ENCODE measurements around the gene PTPN4.
"Not testable (repeated sequence)": the region's sequence is repeated elsewhere in the genome, so short reads cannot be mapped to it uniquely, and the experiment has no call there.

Gene PTPN4

GRCh38 chr2:119800376-119800902 is 40.7 kb downstream of the PTPN4 start:
- peaks cover 12% of the 10 kb centered on the region for H3K36me3 Mint-ChIP-seq (ENCODE audit: low read depth)
- H3K9me3 Mint-ChIP-seq = peaks cover 10% of the 10 kb centered on the region
- H3K27ac Mint-ChIP-seq = peak overlapping the region; percentile 47
- DNase-seq = no peak
- H3K4me1 Mint-ChIP-seq (ENCODE audit: low read depth) = peaks cover 60% of the 10 kb centered on the region
- H3K27me3 Mint-ChIP-seq = no peaks in the 10 kb centered on the region
- H3K4me3 Mint-ChIP-seq = no peak overlapping the region

- peaks cover 18% of the 10 kb centered on the region for H3K36me3 Mint-ChIP-seq (ENCODE audit: low read depth)
Observed at GRCh38 chr2:119801040-119801439, 41.3 kb downstream of the PTPN4 start.

GRCh38 chr2:119801989-119802388 is 42.3 kb downstream of the PTPN4 start:
- H3K27ac Mint-ChIP-seq, H3K27me3 Mint-ChIP-seq, DNase-seq, H3K4me3 Mint-ChIP-seq, H3K9me3 Mint-ChIP-seq: not testable (repeated sequence)
- peaks cover 61% of the 10 kb centered on the region for H3K4me1 Mint-ChIP-seq (ENCODE audit: low read depth)
- peaks cover 23% of the 10 kb centered on the region for H3K36me3 Mint-ChIP-seq (ENCODE audit: low read depth)

More at GRCh38 chr2:119801040-119801439, 41.3 kb downstream of the PTPN4 start:
- no peak overlapping the region for H3K27ac Mint-ChIP-seq
- DNase-seq = no peak
- H3K4me3 Mint-ChIP-seq = no peak overlapping the region
- H3K27me3 Mint-ChIP-seq = no peaks in the 10 kb centered on the region
- H3K9me3 Mint-ChIP-seq = peaks cover 10% of the 10 kb centered on the region
- peaks cover 62% of the 10 kb centered on the region for H3K4me1 Mint-ChIP-seq (ENCODE audit: low read depth)

- Mint-ChIP-seq H3K9me3 (peaks cover 10% of the 10 kb centered on the region), H3K4me1 (ENCODE audit: low read depth) (peaks cover 66% of the 10 kb centered on the region), H3K27me3 (no peaks in the 10 kb centered on the region), H3K36me3 (ENCODE audit: low read depth) (peaks cover 23% of the 10 kb centered on the region), H3K27ac (peak overlapping the region; percentile 19), H3K4me3 (no peak overlapping the region)
- DNase-seq = no peak
Observed at GRCh38 chr2:119803101-119803500, 43.4 kb downstream of the PTPN4 start.

- H3K36me3 Mint-ChIP-seq (ENCODE audit: low read depth) = peaks cover 23% of the 10 kb centered on the region
- not testable (repeated sequence) for H3K27me3 Mint-ChIP-seq, H3K9me3 Mint-ChIP-seq, H3K27ac Mint-ChIP-seq, DNase-seq, H3K4me3 Mint-ChIP-seq
- peaks cover 67% of the 10 kb centered on the region for H3K4me1 Mint-ChIP-seq (ENCODE audit: low read depth)
Observed at GRCh38 chr2:119804409-119804808, 44.7 kb downstream of the PTPN4 start.

GRCh38 chr2:119808516-119809147 is 48.9 kb downstream of the PTPN4 start:
- DNase-seq = no peak
- no peak overlapping the region for H3K4me3 Mint-ChIP-seq
- peak overlapping the region; percentile 40 for H3K27ac Mint-ChIP-seq

GRCh38 chr2:119809339-119810048 is 49.8 kb downstream of the PTPN4 start:
- Mint-ChIP-seq H3K27me3 (no peaks in the 10 kb centered on the region), H3K4me3 (no peak overlapping the region), H3K9me3 (peaks cover 2% of the 10 kb centered on the region), H3K4me1 (ENCODE audit: low read depth) (peaks cover 46% of the 10 kb centered on the region), H3K27ac (no peak overlapping the region), H3K36me3 (ENCODE audit: low read depth) (peaks cover 49% of the 10 kb centered on the region)
- DNase-seq = no peak

More at GRCh38 chr2:119808516-119809147, 48.9 kb downstream of the PTPN4 start:
- H3K27me3 Mint-ChIP-seq = no peaks in the 10 kb centered on the region
- peaks cover 49% of the 10 kb centered on the region for H3K4me1 Mint-ChIP-seq (ENCODE audit: low read depth)
- H3K36me3 Mint-ChIP-seq (ENCODE audit: low read depth) = peaks cover 49% of the 10 kb centered on the region
- H3K9me3 Mint-ChIP-seq = peaks cover 8% of the 10 kb centered on the region

- H3K4me3 Mint-ChIP-seq = no peak overlapping the region
- DNase-seq = no peak
- H3K4me1 Mint-ChIP-seq (ENCODE audit: low read depth) = peaks cover 46% of the 10 kb centered on the region
- peaks cover under 1% of the 10 kb centered on the region for H3K9me3 Mint-ChIP-seq
- peaks cover 44% of the 10 kb centered on the region for H3K36me3 Mint-ChIP-seq (ENCODE audit: low read depth)
- no peaks in the 10 kb centered on the region for H3K27me3 Mint-ChIP-seq
- no peak overlapping the region for H3K27ac Mint-ChIP-seq
Observed at GRCh38 chr2:119810049-119810630, 50.4 kb downstream of the PTPN4 start.

GRCh38 chr2:119814216-119814615 is 54.5 kb downstream of the PTPN4 start:
- H3K27ac Mint-ChIP-seq = no peak overlapping the region
- no peak overlapping the region for H3K4me3 Mint-ChIP-seq
- DNase-seq = no peak
- no peaks in the 10 kb centered on the region for H3K27me3 Mint-ChIP-seq
- H3K36me3 Mint-ChIP-seq (ENCODE audit: low read depth) = peaks cover 63% of the 10 kb centered on the region
- peaks cover 26% of the 10 kb centered on the region for H3K4me1 Mint-ChIP-seq (ENCODE audit: low read depth)
- peaks cover 10% of the 10 kb centered on the region for H3K9me3 Mint-ChIP-seq

GRCh38 chr2:119818792-119819191 is 59.1 kb downstream of the PTPN4 start:
- peaks cover 50% of the 10 kb centered on the region for H3K4me1 Mint-ChIP-seq (ENCODE audit: low read depth)
- no peaks in the 10 kb centered on the region for H3K27me3 Mint-ChIP-seq

GRCh38 chr2:119819846-119820245 is 60.1 kb downstream of the PTPN4 start:
- no peak for DNase-seq
- Mint-ChIP-seq H3K9me3 (peaks cover 10% of the 10 kb centered on the region), H3K27ac (no peak overlapping the region), H3K36me3 (ENCODE audit: low read depth) (peaks cover 38% of the 10 kb centered on the region), H3K4me3 (no peak overlapping the region), H3K4me1 (ENCODE audit: low read depth) (peaks cover 48% of the 10 kb centered on the region), H3K27me3 (no peaks in the 10 kb centered on the region)

More at GRCh38 chr2:119818792-119819191, 59.1 kb downstream of the PTPN4 start:
- DNase-seq = no peak
- H3K9me3 Mint-ChIP-seq = peaks cover 10% of the 10 kb centered on the region
- H3K27ac Mint-ChIP-seq = no peak overlapping the region
- H3K36me3 Mint-ChIP-seq (ENCODE audit: low read depth) = peaks cover 40% of the 10 kb centered on the region
- no peak overlapping the region for H3K4me3 Mint-ChIP-seq

- no peak for DNase-seq
- H3K27me3 Mint-ChIP-seq = no peaks in the 10 kb centered on the region
- H3K4me3 Mint-ChIP-seq = no peak overlapping the region
- H3K36me3 Mint-ChIP-seq (ENCODE audit: low read depth) = peaks cover 38% of the 10 kb centered on the region
- peaks cover 10% of the 10 kb centered on the region for H3K9me3 Mint-ChIP-seq
- H3K27ac Mint-ChIP-seq = no peak overlapping the region
- H3K4me1 Mint-ChIP-seq (ENCODE audit: low read depth) = peaks cover 44% of the 10 kb centered on the region
Observed at GRCh38 chr2:119820275-119820674, 60.6 kb downstream of the PTPN4 start.

- Mint-ChIP-seq H3K27me3 (no peaks in the 10 kb centered on the region), H3K4me3 (no peak overlapping the region), H3K36me3 (ENCODE audit: low read depth) (peaks cover 32% of the 10 kb centered on the region), H3K4me1 (ENCODE audit: low read depth) (peaks cover 49% of the 10 kb centered on the region), H3K27ac (peak overlapping the region; percentile 86), H3K9me3 (peaks cover 10% of the 10 kb centered on the region)
- DNase-seq = no peak
Observed at GRCh38 chr2:119821266-119821665, 61.5 kb downstream of the PTPN4 start.

- no peak for DNase-seq
- Mint-ChIP-seq H3K4me1 (ENCODE audit: low read depth) (peaks cover 62% of the 10 kb centered on the region), H3K9me3 (no peaks in the 10 kb centered on the region), H3K4me3 (no peak overlapping the region), H3K36me3 (ENCODE audit: low read depth) (peaks cover 8% of the 10 kb centered on the region), H3K27ac (peak overlapping the region; percentile 57), H3K27me3 (no peaks in the 10 kb centered on the region)
Observed at GRCh38 chr2:119823734-119824334, 64.1 kb downstream of the PTPN4 start.
